SK-N-SH (cell line): ENCODE data around the gene SPINT2. TPM values are rescaled to one million over a fixed set of nuclear protein-coding genes. Genes with fewer than 3 reads are reported as not detected.

Experiments used
- CTCF ChIA-PET: fragments of 300-600, 350-600 bp; formaldehyde crosslinking; extraction: SDS; loops from one replicate; lab custom pipeline; 2021; lab: Yijun Ruan, JAX
- POLR2A ChIA-PET: fragments of 350-600 bp; sonication (Branson Sonifier 250); formaldehyde crosslinking; extraction: SDS; loops from one replicate; lab custom pipeline; 2020; ENCODE audit warnings: antibody characterized with exemption, inconsistent platforms; lab: Yijun Ruan, JAX
- DNase-seq: peaks from one replicate; pipeline ENCODE4 v3.0.0; 2012
- H2AFZ ChIP-seq: fragments of 200-600 bp; sonication (generic); 2 replicates; pipeline ENCODE4 v1.8.1; 2016; ENCODE audit warnings: antibody characterized with exemption, mild to moderate bottlenecking, low read depth
- H3F3A ChIP-seq: fragments of 200-600 bp; sonication (generic); replicated peaks from 2 replicates; pipeline ENCODE3; 2016; ENCODE audit warnings: antibody characterized with exemption, mild to moderate bottlenecking; ENCODE audit not compliant: insufficient read depth
- H3K27ac ChIP-seq, 2 experiments: fragments of 200-500 bp in 1 of 2; fragments of 200-600 bp in 1 of 2; sonication (Bioruptor generic) in 1 of 2; sonication (generic), shearing (Covaris generic) in 1 of 2; 2 replicates each; pipeline versions ENCODE4 v1.5.1 to v1.6.1; 2014 to 2016; ENCODE audit warnings: low read depth in 2 of 2, inconsistent platforms in 1 of 2, low read length in 1 of 2, mild to moderate bottlenecking in 1 of 2, mixed read lengths in 1 of 2
- H3K27me3 ChIP-seq: fragments of 200-600 bp; sonication (generic), shearing (Covaris generic); 2 replicates; pipeline ENCODE4 v1.6.1; 2016; ENCODE audit warnings: mixed run types; ENCODE audit not compliant: insufficient read depth
- H3K36me3 ChIP-seq, 2 experiments: fragments of 200-500 bp in 1 of 2; fragments of 200-600 bp in 1 of 2; sonication (Bioruptor generic) in 1 of 2; sonication (generic) in 1 of 2; replicated peaks in 1 of 2; 2 replicates each; pipeline versions ENCODE3 to v1.5.1; 2014 to 2016; ENCODE audit warnings: low read length in 1 of 2, mild to moderate bottlenecking in 1 of 2; ENCODE audit not compliant: insufficient read depth in 2 of 2, control insufficient read depth in 1 of 2
- H3K4me1 ChIP-seq, 2 experiments: fragments of 200-500 bp in 1 of 2; fragments of 200-600 bp in 1 of 2; sonication (Bioruptor generic) in 1 of 2; sonication (generic), shearing (Covaris generic) in 1 of 2; 2 replicates each; pipeline versions ENCODE4 v1.5.1 to v1.6.1; 2014 to 2016; ENCODE audit warnings: low read depth in 1 of 2, low read length in 1 of 2, mixed run types in 1 of 2; ENCODE audit not compliant: insufficient read depth in 2 of 2, control insufficient read depth in 1 of 2
- H3K4me2 ChIP-seq: fragments of 200-600 bp; sonication (generic), shearing (Covaris generic); 2 replicates; pipeline ENCODE4 v1.6.1; 2017; ENCODE audit warnings: mixed run types
- H3K4me3 ChIP-seq, 2 experiments: fragments of 200-500 bp in 1 of 2; fragments of 200-600 bp in 1 of 2; sonication (Bioruptor generic) in 1 of 2; sonication (generic), shearing (Covaris generic) in 1 of 2; 2 replicates each; pipeline versions ENCODE4 v1.5.1 to v1.8.1; 2014 to 2016; ENCODE audit warnings: low read depth in 2 of 2, inconsistent platforms in 1 of 2, low read length in 1 of 2, mild to moderate bottlenecking in 1 of 2, mixed read lengths in 1 of 2, moderate library complexity in 1 of 2
- H3K79me2 ChIP-seq: fragments of 200-600 bp; sonication (generic); 2 replicates; pipeline ENCODE4 v1.8.1; 2017; ENCODE audit warnings: mild to moderate bottlenecking; ENCODE audit not compliant: insufficient read depth
- H3K9ac ChIP-seq: fragments of 200-600 bp; sonication (generic); 2 replicates; pipeline ENCODE4 v1.6.1; 2017; ENCODE audit warnings: mixed run types
- H3K9me2 ChIP-seq: fragments of 200-600 bp; sonication (generic); 2 replicates; pipeline ENCODE4 v1.6.1; 2017; ENCODE audit warnings: mixed run types
- H3K9me3 ChIP-seq: fragments of 200-600 bp; sonication (generic); 2 replicates; pipeline ENCODE4 v1.6.1; 2017; ENCODE audit warnings: mixed run types, mild to moderate bottlenecking, moderate library complexity
- H4K20me1 ChIP-seq: fragments of 200-600 bp; sonication (generic); 2 replicates; pipeline ENCODE4 v1.6.1; 2017; ENCODE audit warnings: mild to moderate bottlenecking, mixed run types; ENCODE audit not compliant: insufficient read depth
- ELF1 ChIP-seq: IDR thresholded peaks from 2 replicates; pipeline ENCODE4 v1.4.0; 2012
- FOSL2 ChIP-seq: IDR thresholded peaks from 2 replicates; pipeline ENCODE4 v1.4.0; 2012; ENCODE audit warnings: low read depth, mild to moderate bottlenecking, moderate library complexity, borderline replicate concordance
- JUND ChIP-seq: IDR thresholded peaks from 2 replicates; pipeline ENCODE4 v1.4.0; 2012
- MXI1 ChIP-seq: IDR thresholded peaks from 2 replicates; pipeline ENCODE4 v1.6.1; 2012; ENCODE audit warnings: mild to moderate bottlenecking, low read depth, low read length, improper control_type of control experiment
- NFIC ChIP-seq: IDR thresholded peaks from 2 replicates; pipeline ENCODE4 v1.4.0; 2012; ENCODE audit warnings: borderline replicate concordance
- NRF1 ChIP-seq: IDR thresholded peaks from 2 replicates; pipeline ENCODE4 v1.6.1; 2012; ENCODE audit warnings: low read depth, mild to moderate bottlenecking, low read length
- POLR2AphosphoS5 ChIP-seq: IDR thresholded peaks from 2 replicates; pipeline ENCODE4 v1.6.1; 2012; ENCODE audit warnings: low read depth, low read length
- RXRA ChIP-seq: IDR thresholded peaks from 2 replicates; pipeline ENCODE4 v1.4.0; 2012; ENCODE audit warnings: low read depth, mild to moderate bottlenecking, borderline replicate concordance
- SIN3A ChIP-seq: IDR thresholded peaks from 2 replicates; pipeline ENCODE4 v1.6.1; 2012; ENCODE audit warnings: low read depth, mild to moderate bottlenecking, low read length, moderate library complexity, borderline replicate concordance
- TEAD4 ChIP-seq: IDR thresholded peaks from 2 replicates; pipeline ENCODE4 v1.4.0; 2012; ENCODE audit warnings: mild to moderate bottlenecking, borderline replicate concordance; ENCODE audit not compliant: insufficient read depth
- YY1 ChIP-seq: IDR thresholded peaks from 2 replicates; pipeline ENCODE4 v1.4.0; 2012; ENCODE audit warnings: low read depth, mild to moderate bottlenecking
- WGBS: methylation state at CpG from one replicate; pipeline ENCODE4 v1.1.6; 2017; ENCODE audit warnings: low lambda C conversion rate; 5-methylcytosine and 5-hydroxymethylcytosine counted together
- polyA plus RNA-seq, 3 experiments: library from polyadenylated mRNA; depleted of rRNA; stranded (reverse); fragments of >200 nt; gene quantifications; 2 replicates each; pipeline ENCODE4 v1.2.3, GENCODE V29; 2012
- TF ChIP-seq, protein P1 (sequence below): IDR thresholded peaks from 2 replicates; pipeline ENCODE4; 2012
- TF ChIP-seq, protein P2 (sequence below): IDR thresholded peaks from 2 replicates; pipeline ENCODE4 v1.4.0; 2012; ENCODE audit warnings: low read depth
- TF ChIP-seq, protein P3 (sequence below): fragments of 200-600 bp; sonication (generic); IDR thresholded peaks from 2 replicates; pipeline ENCODE4 v1.6.1; 2017; ENCODE audit warnings: antibody characterized with exemption, mild to moderate bottlenecking, moderate library complexity
- TF ChIP-seq, protein P4 (sequence below): fragments of 150-350 bp; IDR thresholded peaks from 2 replicates; pipeline ENCODE4 v1.6.1; 2017; ENCODE audit warnings: antibody characterized with exemption, low read length, low read depth, borderline replicate concordance

The SPINT2 gene, protein sequence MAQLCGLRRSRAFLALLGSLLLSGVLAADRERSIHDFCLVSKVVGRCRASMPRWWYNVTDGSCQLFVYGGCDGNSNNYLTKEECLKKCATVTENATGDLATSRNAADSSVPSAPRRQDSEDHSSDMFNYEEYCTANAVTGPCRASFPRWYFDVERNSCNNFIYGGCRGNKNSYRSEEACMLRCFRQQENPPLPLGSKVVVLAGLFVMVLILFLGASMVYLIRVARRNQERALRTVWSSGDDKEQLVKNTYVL
- 1.0 TPM in 2 replicates for polyA plus RNA-seq (2012; rRNA removed)
- polyA plus RNA-seq (2012; cell fraction: cytosol; rRNA removed): 1.1 and 2.2 TPM in 2 replicates
- polyA plus RNA-seq (2012; cell fraction: nucleus; rRNA removed): 0.87 and 1.3 TPM in 2 replicates

DNA sequence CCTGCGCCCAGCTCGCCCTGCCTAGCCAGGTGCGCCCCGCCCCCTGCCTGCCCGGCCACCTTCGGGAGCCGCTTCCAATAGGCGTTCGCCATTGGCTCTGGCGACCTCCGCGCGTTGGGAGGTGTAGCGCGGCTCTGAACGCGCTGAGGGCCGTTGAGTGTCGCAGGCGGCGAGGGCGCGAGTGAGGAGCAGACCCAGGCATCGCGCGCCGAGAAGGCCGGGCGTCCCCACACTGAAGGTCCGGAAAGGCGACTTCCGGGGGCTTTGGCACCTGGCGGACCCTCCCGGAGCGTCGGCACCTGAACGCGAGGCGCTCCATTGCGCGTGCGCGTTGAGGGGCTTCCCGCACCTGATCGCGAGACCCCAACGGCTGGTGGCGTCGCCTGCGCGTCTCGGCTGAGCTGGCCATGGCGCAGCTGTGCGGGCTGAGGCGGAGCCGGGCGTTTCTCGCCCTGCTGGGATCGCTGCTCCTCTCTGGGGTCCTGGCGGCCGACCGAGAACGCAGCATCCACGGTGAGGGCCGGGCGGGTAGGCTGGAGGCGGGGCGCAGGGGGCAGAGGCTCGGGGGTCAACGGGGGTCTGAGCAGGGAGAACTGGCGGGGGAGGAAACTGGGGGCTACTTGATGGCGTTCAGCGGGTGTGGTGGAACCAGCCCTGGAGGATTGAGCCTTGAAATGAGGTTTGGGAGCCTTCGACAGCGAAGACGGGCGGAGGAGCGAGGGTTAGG lies at the start of gene SPINT2:
Gene SPINT2, plus strand, starts transcription at position 88 of the 727 bp plus-strand sequence. Its CDS starts 320 bp downstream, at position 408.
- Histone ChIP-seq H3K9me2 (no peaks in the 10 kb centered on the region), H3K79me2 (no peaks in the 10 kb centered on the region), H3K4me3 (peak within 1 kb of the TSS; percentile 45 to 47; a peak in 3 of 4 replicates), H3K27ac (no peak within 1 kb of the TSS), H3K9me3 (no peaks in the 10 kb centered on the region), H3F3A (no peaks in the 10 kb centered on the region), H4K20me1 (no peaks in the 10 kb centered on the region), H3K4me2 (peak within 1 kb of the TSS; percentile 81), H3K36me3 (no peaks in the 10 kb centered on the region), H3K4me1 (peaks cover 0 to 9% of the 10 kb centered on the region in 2 experiments; a peak in 1 of 4 replicates), H2AFZ (peak within 1 kb of the TSS; percentile 41; the same call in 1 of the 2 replicates), H3K9ac (no peak within 1 kb of the TSS), H3K27me3 (no peaks in the 10 kb centered on the region)
- ChIA-PET POLR2A (no interaction called here), CTCF (interaction anchor here (1.6 kb wide), 1 partner anchor 9 kb away, joined by 7 read pairs; the partner anchor contains the start of gene PPP1R14A)
- peak; percentile 72 for DNase-seq
- TF ChIP-seq NRF1: no peak
- TF ChIP-seq, protein P1, sequence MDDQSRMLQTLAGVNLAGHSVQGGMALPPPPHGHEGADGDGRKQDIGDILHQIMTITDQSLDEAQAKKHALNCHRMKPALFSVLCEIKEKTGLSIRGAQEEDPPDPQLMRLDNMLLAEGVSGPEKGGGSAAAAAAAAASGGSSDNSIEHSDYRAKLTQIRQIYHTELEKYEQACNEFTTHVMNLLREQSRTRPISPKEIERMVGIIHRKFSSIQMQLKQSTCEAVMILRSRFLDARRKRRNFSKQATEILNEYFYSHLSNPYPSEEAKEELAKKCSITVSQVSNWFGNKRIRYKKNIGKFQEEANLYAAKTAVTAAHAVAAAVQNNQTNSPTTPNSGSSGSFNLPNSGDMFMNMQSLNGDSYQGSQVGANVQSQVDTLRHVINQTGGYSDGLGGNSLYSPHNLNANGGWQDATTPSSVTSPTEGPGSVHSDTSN: no peak
- TF ChIP-seq YY1: no peak
- TF ChIP-seq JUND: no peak
- no peak for TF ChIP-seq MXI1
- TF ChIP-seq POLR2AphosphoS5: no peak
- TF ChIP-seq, protein P2, sequence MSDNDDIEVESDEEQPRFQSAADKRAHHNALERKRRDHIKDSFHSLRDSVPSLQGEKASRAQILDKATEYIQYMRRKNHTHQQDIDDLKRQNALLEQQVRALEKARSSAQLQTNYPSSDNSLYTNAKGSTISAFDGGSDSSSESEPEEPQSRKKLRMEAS: no peak
- no peak for TF ChIP-seq SIN3A
- no peak for TF ChIP-seq RXRA
- TF ChIP-seq TEAD4: no peak
- TF ChIP-seq, protein P3, sequence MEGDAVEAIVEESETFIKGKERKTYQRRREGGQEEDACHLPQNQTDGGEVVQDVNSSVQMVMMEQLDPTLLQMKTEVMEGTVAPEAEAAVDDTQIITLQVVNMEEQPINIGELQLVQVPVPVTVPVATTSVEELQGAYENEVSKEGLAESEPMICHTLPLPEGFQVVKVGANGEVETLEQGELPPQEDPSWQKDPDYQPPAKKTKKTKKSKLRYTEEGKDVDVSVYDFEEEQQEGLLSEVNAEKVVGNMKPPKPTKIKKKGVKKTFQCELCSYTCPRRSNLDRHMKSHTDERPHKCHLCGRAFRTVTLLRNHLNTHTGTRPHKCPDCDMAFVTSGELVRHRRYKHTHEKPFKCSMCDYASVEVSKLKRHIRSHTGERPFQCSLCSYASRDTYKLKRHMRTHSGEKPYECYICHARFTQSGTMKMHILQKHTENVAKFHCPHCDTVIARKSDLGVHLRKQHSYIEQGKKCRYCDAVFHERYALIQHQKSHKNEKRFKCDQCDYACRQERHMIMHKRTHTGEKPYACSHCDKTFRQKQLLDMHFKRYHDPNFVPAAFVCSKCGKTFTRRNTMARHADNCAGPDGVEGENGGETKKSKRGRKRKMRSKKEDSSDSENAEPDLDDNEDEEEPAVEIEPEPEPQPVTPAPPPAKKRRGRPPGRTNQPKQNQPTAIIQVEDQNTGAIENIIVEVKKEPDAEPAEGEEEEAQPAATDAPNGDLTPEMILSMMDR: no peak
- no peak for TF ChIP-seq NFIC
- TF ChIP-seq, protein P4, sequence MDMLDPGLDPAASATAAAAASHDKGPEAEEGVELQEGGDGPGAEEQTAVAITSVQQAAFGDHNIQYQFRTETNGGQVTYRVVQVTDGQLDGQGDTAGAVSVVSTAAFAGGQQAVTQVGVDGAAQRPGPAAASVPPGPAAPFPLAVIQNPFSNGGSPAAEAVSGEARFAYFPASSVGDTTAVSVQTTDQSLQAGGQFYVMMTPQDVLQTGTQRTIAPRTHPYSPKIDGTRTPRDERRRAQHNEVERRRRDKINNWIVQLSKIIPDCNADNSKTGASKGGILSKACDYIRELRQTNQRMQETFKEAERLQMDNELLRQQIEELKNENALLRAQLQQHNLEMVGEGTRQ: no peak
- no peak for TF ChIP-seq FOSL2
- no peak for TF ChIP-seq ELF1
- WGBS: 74% methylated on average over 17 of the region's 78 CpGs
